Measurements from ENCODE around the gene ZYG11A. TPM values are rescaled to one million over a fixed set of nuclear protein-coding genes. Genes with fewer than 3 reads are reported as not detected.
A peak's percentile ranks its signal among the peaks of the same experiment; 100 is the strongest.

ZYG11A gene
- total RNA-seq, 1 donor from 2014 or later = 0.44 TPM

DNA sequence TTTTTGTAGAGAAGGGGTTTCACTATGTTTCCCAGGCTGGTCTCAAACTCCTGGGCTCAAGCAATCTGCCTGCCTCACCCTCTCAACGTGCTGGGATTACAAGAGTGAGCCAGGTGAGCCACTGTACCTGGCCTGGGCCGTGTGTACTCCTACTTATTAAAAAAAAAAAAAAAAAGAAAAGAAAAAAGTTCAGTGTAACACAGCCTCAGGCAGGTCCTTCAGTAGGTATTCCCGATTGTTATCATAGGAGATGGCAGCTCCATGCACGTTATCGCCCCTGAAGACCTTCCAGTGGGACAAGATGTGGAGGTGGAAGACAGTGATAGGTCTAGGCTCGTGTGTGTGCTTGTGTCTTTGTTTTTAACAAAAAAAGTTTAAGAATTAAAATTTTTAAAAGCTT lies 75.6 kb downstream of the ZYG11A start:
- ATAC-seq = no peak

DNA sequence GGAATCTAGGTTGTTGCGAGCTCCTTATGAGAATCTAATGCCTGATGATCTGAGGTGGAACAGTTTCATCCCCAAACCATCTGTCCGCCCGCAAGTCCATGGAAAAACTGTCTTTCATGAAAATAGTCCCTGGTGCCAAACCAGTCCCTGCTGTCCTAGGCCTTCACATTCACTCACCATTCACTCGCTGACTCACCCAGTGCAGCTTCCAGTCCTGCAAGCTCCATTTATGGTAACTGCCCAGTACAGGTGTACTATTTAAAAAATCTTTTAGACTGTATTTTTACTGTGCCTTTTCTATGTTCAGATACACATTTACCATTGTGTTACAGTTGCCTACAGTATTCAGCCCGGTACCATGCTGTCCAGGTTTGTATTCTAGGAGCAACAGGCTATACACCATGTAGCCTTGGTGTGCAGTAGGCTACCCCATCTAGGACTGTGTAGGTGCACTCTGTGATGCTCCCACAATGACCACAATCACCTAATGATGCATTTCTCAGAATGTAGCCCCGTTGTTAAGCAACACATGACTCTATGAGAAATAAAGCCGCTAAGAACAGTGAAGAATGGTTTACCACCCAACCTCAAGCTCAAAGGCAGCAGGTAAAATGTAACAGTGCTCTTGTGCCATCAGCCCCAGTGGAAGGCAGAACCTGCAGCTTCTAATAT lies 76.6 kb downstream of the ZYG11A start:
- ATAC-seq = peak; percentile 16

DNA sequence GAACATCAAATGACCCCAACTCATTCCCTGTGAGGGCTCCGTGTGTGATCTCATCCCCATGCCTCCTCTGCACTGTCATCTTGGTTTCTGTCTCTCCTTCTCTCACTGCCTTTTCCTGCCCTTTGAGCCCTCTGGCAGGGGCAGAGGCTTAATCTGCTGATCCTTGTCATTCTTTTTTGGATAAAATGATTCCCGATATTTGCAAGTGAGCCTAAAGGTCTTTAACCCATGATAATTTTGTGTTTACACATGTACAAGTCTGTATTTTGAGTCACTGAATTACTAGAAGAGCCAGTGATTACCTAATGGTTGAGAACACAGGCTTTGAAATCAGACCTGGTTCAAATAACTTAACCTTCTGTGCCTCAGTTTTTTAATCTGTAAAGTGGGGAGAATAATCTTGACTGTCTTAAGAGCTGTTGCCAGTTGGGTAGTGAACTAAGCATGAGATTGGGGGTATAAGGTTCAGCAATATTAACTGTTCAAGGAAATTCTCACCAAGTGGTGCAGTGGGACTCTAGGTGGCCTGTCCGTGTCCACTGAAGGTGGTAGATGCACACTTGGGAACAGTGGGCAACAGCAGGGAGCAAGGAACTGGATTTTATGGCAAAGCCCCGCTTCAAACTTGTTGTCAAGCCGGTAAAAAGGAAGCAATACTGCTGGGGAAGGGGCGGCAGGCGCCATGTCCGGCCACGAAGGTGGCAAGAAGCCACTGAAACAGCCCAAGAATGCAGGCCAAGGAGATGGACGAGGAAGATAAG lies 77.3 kb downstream of the ZYG11A start:
- ATAC-seq = no peak

DNA sequence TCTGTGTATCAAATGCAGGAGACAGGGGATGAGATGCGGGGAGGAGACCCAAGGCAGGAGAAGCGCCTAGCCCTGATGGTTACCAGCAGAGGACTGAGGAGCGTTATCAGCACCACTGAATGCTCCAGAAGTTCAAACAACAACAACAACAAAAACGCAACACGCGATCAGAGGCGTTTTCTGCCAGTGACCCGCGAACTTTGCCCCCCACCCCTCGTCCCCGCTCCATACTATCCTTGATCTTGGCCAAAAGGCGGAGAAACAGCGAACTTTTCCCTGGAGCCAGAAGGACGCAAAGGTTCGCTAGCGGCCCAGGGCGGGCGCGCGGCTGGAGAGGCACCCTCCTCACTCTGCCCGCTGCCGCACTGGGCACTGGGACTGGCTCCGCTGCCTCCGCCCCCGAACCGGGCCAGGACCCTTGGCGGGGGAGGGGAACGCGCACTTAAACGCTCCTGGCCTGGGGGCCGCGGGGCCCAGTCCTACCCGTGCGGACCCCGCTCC lies 78.3 kb downstream of the ZYG11A start:
- ATAC-seq = peak; percentile 46

DNA sequence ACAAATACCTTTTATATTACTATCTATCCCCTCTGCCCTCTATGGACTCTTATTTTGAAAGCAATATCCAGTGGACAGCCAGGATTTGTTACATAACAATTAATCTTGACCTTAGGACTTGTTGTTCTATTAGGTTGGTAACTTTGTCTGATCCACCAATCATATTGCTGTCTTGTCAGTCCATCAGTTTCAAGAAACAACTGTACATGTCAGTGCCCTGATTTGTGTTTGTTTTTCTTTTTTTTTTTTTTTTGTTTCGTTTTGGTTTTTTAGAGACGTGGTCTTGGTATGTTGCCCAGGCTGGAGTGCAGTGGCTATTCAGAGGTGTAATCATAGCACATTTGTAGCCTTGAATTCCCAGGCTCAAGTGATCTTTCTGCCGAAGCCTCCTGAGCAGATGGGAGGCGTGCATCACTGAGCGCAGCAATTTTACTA lies 83.0 kb downstream of the ZYG11A start:
- ATAC-seq = no peak

DNA sequence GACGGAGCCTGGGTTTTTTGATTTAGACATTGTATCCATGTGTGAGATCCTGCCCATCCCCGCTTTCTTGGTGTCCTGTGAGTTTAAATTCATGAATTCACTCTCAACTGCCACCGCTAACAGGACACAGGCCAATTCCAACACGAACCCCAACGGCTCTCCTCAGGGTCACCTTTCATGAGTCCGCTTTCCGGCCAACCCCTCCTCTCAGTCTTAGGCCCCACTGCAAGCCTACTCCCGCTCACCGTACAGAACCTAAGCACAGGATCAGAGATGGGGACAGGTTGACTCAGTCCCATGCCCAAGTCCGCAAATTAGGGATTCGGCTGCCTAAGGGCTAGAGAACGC lies 84.3 kb downstream of the ZYG11A start:
- no peak for ATAC-seq

DNA sequence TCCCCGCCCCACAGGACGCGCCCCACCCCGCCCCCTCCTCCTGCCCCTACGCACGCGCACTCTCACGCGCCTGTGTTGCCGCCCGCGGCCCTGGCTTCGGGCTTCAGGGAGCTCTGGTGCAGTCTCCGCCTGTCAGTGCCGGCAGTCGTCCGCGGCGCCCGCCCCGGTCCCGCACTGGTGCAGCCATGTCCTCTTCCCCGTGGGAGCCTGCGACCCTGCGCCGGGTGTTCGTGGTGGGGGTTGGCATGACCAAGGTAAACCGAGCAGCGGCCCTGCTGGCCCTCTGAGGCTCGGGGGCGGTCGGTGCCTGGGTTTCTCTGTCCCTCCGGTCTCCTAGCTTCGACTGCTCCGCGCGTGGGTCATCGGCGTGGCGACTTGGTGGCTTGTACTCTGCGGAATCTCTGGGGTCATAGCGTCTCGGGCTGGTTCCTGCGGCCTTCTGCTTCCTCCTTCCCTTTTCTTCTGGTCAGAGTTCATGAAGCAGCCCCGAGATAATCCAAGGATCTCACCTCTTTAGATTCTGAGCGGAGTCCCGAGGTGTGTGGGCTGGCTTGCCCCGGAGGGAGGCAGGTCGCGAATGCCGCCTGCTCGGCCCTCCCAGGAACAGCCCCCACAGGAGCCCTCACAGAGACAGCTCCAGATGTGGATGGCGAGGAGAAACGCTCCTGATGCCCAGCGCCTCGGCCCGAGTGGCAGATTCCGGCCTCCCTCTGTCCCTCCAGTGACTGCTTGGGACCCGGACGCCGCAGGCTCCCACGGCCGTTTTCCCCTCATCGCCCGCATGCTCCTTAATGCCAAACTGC lies 84.9 kb downstream of the ZYG11A start, which contains the start of gene SCP2:
Gene SCP2 (plus strand): TSS at position 65 of the 803 bp plus-strand sequence. CDS start 121 bp downstream, at position 186.
- peak; percentile 90 for ATAC-seq

DNA sequence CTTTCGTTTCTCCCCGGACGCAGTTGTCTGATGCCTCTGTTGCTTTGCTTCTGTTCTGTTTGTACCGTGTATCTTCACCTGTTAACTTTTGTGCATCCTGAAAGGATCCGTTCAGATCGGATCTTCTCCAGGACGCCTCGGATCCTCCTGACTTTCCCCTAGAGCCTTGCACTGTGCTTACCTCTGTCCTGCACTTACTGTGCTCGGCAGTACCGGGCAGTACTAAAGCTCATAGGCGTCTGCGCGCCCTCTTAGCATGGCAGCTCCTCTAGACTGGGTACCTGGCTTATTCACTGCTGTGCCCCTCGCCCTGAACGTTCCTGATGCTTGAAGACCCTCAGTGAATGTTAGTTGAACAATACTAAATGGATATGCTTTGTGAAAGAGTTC lies 85.5 kb downstream of the ZYG11A start:
- ATAC-seq = peak; percentile 49

DNA sequence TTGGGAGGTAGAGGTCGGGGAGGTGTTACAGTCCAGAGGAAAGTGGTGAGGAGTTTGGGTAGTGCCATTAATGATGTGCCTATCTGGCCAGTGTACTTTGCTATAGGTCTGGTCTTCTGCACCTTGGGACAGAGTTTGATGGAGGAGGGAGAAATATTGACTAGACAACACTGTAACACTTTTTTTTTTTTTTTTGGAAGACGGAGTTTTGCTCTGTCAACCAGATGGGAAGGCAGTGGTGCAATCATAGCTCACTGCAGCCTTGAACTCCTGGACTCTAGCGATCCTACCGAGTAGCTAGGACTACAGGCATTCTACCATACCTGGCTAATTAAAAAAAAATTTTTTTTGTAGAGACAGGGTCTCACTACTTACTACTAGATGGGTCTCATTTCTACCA lies 86.5 kb downstream of the ZYG11A start:
- no peak for ATAC-seq

DNA sequence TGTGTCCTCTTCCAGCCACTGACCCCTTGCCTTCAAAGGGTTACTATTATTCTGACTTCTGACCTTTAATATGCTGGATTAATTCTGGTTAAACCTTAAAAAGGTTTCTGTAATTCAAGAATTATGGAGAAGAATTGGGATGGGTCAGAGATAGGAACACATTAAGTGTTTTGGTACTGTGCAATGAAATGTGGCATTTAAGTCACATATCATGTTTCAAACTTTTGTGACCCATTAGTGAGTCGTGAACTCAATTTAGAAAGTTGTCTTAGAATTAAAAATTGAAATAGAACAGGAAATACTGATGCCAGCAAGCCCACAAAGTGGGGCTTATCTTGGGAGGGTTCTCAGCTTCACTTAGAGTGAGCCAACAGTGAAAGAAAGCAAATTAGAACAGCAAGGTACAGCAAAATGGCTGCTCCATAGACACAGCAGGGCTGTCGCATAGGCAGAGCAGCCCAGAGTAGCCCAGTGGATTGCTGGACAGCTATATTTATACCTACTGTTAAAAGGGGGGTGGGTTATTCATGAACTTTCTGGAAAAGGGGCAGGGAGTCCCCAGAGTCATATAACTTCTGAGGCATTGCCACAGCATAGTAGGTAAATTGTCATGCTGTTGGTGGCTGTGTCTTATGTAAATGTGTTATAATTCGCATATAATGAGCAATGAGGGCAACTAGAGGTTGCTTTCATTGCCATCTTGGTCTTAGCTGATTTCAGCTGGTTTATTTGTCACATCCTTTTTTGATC lies 95.0 kb downstream of the ZYG11A start:
- ATAC-seq = no peak

DNA sequence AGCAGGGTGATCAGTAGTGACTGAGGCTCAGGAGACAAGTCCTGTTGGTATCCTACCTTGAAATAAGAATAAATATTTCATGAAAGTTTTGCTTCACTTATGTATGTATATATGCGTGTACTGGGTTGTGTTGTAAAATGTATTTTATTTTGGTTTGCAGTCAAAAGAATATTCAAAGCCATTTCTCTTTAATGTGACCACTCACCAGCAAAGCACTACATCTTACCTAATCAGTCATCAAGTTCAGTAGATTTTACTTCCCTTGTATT lies 95.6 kb downstream of the ZYG11A start:
- ATAC-seq = no peak

DNA sequence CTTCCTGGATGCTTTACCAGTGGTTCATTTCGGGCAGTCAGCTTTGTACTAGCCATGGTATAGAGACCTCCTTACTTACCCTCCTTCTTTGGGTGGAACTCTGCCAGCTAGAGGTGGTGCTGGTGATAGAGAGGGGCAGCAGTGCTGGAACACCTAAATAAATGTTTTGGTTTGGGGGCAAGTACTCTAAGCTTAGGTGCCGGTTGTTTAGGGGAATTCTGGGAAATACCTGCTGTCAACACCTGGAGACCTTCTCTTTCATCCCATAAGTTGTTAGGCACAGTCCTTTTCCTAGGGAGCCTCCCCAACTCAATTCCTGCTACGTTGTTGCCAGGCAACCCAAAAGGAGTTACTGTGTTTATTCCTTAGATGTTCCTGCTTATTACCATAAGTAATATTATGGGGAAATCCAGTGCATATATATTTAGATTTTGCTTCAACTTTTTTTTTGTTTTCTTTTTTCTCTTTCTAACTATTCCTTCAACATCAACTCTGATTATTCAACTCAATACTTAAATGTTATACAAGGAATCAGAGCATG lies 101.4 kb downstream of the ZYG11A start:
- ATAC-seq = no peak

DNA sequence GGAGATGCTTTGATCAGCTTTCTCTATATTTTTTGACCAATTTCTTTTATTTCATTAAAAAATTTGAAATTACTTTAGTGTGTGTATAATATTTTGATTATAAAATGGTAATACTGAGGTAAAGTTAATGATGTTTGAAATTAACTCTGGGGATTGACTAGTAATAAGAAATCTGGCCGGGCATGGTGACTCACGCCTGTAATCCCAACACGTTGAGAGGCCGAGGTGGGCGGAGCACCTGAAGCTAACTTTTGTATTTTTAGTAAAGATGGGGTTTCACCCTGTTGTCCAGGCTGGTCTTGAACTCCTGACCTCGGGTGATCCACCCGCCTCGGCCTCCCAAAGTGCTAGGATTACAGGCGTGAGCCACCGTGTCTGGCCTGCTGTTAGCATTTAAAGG lies 102.0 kb downstream of the ZYG11A start:
- ATAC-seq = no peak

Other genes starting within 250 kb of the ZYG11A start
- 1.6 TPM for gene GPX7, start 240.4 kb upstream of the ZYG11A start, total RNA-seq
- gene SHISAL2A, start 209.6 kb upstream of the ZYG11A start, total RNA-seq = 0.36 TPM
- gene COA7, start 144.4 kb upstream of the ZYG11A start, total RNA-seq = 13.7 TPM
- 13.2 TPM for gene ZYG11B, start 116.3 kb upstream of the ZYG11A start, total RNA-seq
- 92.5 TPM for gene ECHDC2, start 79.0 kb downstream of the ZYG11A start, total RNA-seq
- 84.7 TPM for gene SCP2, start 84.5 kb downstream of the ZYG11A start, total RNA-seq
- gene PODN, start 219.5 kb downstream of the ZYG11A start, total RNA-seq = 2.6 TPM

Data from esophagus mucosa (tissue), 1 donor.